K562 (cell line): ENCODE measurements around the gene GSKIP.

Experiments used
- ARNT ChIP-seq, 2 experiments: fragments of 450-650 bp; IDR thresholded peaks; 2 replicates each; pipeline ENCODE4 v1.6.1; 2016; ENCODE audit warnings: mild to moderate bottlenecking in 1 of 2
- CTCF ChIP-seq, 3 experiments: IDR thresholded peaks in 2 of 3; conservative IDR thresholded peaks in 1 of 3; 2 replicates each; pipeline ENCODE4 v1.5.1; 2011 to 2012; ENCODE audit warnings: low read length in 3 of 3, mild to moderate bottlenecking in 3 of 3, control low read depth in 2 of 3, improper control_type of control experiment in 1 of 3, inconsistent platforms in 1 of 3, low read depth in 1 of 3, mixed read lengths in 1 of 3, moderate library complexity in 1 of 3; ENCODE audit not compliant: insufficient read depth in 2 of 3
- FOXK2 ChIP-seq, 2 experiments: fragments of 450-650 bp; IDR thresholded peaks in 1 of 2; conservative IDR thresholded peaks in 1 of 2; 2 replicates each; pipeline ENCODE4 v1.6.1; 2016; ENCODE audit warnings: low read depth in 2 of 2, mild to moderate bottlenecking in 1 of 2
- GABPB1 ChIP-seq: sonication (generic); formaldehyde crosslinking; IDR thresholded peaks from 2 replicates; pipeline ENCODE4 v1.8.0; 2022; ENCODE audit warnings: mild to moderate bottlenecking, missing genetic modification reagents
- NKRF ChIP-seq: fragments of 450-650 bp; IDR thresholded peaks from 2 replicates; pipeline ENCODE4 v1.6.1; 2016; ENCODE audit warnings: borderline replicate concordance
- POLR2A ChIP-seq: fragments of 450-650 bp; conservative IDR thresholded peaks from 2 replicates; pipeline ENCODE4 v1.6.1; 2016
- POLR2AphosphoS5 ChIP-seq: IDR thresholded peaks from 2 replicates; pipeline ENCODE4 v1.6.1; 2011; ENCODE audit warnings: mild to moderate bottlenecking, low read depth, low read length, moderate library complexity; ENCODE audit not compliant: control insufficient read depth, insufficient read depth
- SIN3A ChIP-seq, 2 experiments: fragments of 150-350 bp in 1 of 2; IDR thresholded peaks; 2 replicates each; pipeline ENCODE4 v1.6.1; 2011 to 2016; ENCODE audit warnings: borderline replicate concordance in 2 of 2, low read depth in 2 of 2, low read length in 2 of 2, mild to moderate bottlenecking in 2 of 2, moderate library complexity in 2 of 2; ENCODE audit not compliant: control insufficient read depth in 1 of 2
- SMC3 ChIP-seq: conservative IDR thresholded peaks from 2 replicates; pipeline ENCODE4 v1.6.1; 2011; ENCODE audit warnings: low read depth, low read length, improper control_type of control experiment; ENCODE audit not compliant: insufficient read depth
- ZNF23 ChIP-seq: fragments of 250-450 bp; sonication (Bioruptor Pico); IDR thresholded peaks from 2 replicates; pipeline ENCODE4 v1.4.0; 2020; ENCODE audit warnings: mild to moderate bottlenecking

- no peak for TF ChIP-seq POLR2A
- TF ChIP-seq POLR2AphosphoS5: no peak
- TF ChIP-seq FOXK2 (conservative IDR thresholded peaks at IDR 0.05 in 1 of 2, IDR thresholded peaks at IDR 0.05 in 1 of 2; ENCODE audit: low read depth in 2 of 2): no peak
- no peak for TF ChIP-seq ZNF23 (CRISPR knock-in tag)
- no peak for TF ChIP-seq CTCF (IDR thresholded peaks at IDR 0.05 in 2 of 3, conservative IDR thresholded peaks at IDR 0.05 in 1 of 3; ENCODE audit: insufficient read depth in 2 of 3, low read depth in 1 of 3, low read length in 3 of 3)
- no peak for TF ChIP-seq GABPB1 (CRISPR knock-in tag)
- no peak for TF ChIP-seq ARNT (IDR thresholded peaks at IDR 0.05)
- no peak for TF ChIP-seq NKRF
- no peak for TF ChIP-seq SMC3
- no peak for TF ChIP-seq SIN3A (IDR thresholded peaks at IDR 0.05; ENCODE audit: borderline replicate concordance in 2 of 2, control insufficient read depth in 1 of 2, low read depth in 2 of 2, low read length in 2 of 2)
Observed at GRCh38 chr14:96376093-96376492, 12.8 kb downstream of the GSKIP start.
